Upper lobe of left lung (tissue), 6 donors: ENCODE results near the gene TASL. TPM values are rescaled to one million over a fixed set of nuclear protein-coding genes. Genes with fewer than 3 reads are reported as not detected.

Experiments used
- ATAC-seq, 2 donors: fragments of 200-7000 bp; cut with Tn5 transposase; one replicate each; pipeline ENCODE4 v1.9.1; 2022; ENCODE audit warnings: mild to moderate bottlenecking in 2 of 2, moderate library complexity in 2 of 2; ENCODE audit not compliant: low FRiP score in 2 of 2
- DNase-seq, 2 donors: peaks; one replicate each; pipeline ENCODE4 v3.0.0-alpha.2; 2019 to 2020
- H3K27ac ChIP-seq, 4 donors: fragments of 200-600 bp; sonication (generic); one replicate each; pipeline ENCODE4 v1.5.1; 2016 to 2019
- H3K27me3 ChIP-seq, 4 donors: fragments of 200-600 bp; sonication (generic); one replicate each; pipeline ENCODE4 v1.5.1; 2017 to 2019
- H3K36me3 ChIP-seq, 4 donors: fragments of 200-600 bp; sonication (generic); one replicate each; pipeline ENCODE4 v1.5.1; 2016 to 2019
- H3K4me1 ChIP-seq, 4 donors: fragments of 200-600 bp; sonication (generic); one replicate each; pipeline ENCODE4 v1.5.1; 2018 to 2019
- H3K4me3 ChIP-seq, 4 donors: fragments of 200-600 bp; sonication (generic); one replicate each; pipeline ENCODE4 v1.5.1; 2017 to 2019; ENCODE audit warnings: mild to moderate bottlenecking in 2 of 4, moderate library complexity in 1 of 4
- H3K9me3 ChIP-seq, 4 donors: fragments of 200-600 bp; sonication (generic); one replicate each; pipeline ENCODE4 v1.5.1; 2018 to 2019
- CTCF ChIP-seq, 6 experiments: fragments of 450-650 bp in 4 of 6; fragments of 200-600 bp in 2 of 6; sonication (generic) in 2 of 6; IDR thresholded peaks; one replicate each; pipeline ENCODE4 v1.5.1; 2016 to 2019; ENCODE audit warnings: antibody characterized with exemption in 6 of 6
- EP300 ChIP-seq, 4 donors: sonication (generic); formaldehyde crosslinking; IDR thresholded peaks; one replicate each; pipeline ENCODE4 v1.5.1; 2017; ENCODE audit warnings: antibody characterized with exemption in 4 of 4, control low read depth in 2 of 4
- POLR2A ChIP-seq, 4 donors: fragments of 450-650 bp; IDR thresholded peaks; one replicate each; pipeline ENCODE4 v1.5.1; 2016 to 2017; ENCODE audit warnings: antibody characterized with exemption in 4 of 4, mild to moderate bottlenecking in 2 of 4
- POLR2AphosphoS5 ChIP-seq, 2 donors: sonication (generic); formaldehyde crosslinking; IDR thresholded peaks; one replicate each; pipeline ENCODE4 v1.5.1; 2017; ENCODE audit warnings: antibody characterized with exemption in 2 of 2
- WGBS, 2 donors: methylation state at CpG; one replicate each; pipeline ENCODE4 v1.1.5; 2017 to 2018; 5-methylcytosine and 5-hydroxymethylcytosine counted together
- total RNA-seq, 6 donors: library from RNA; depleted of rRNA in 4 of 6; stranded (reverse); fragments of >200 nt in 4 of 6; gene quantifications; one replicate each; pipeline versions ENCODE4 v1.1.0 to v1.2.1, GENCODE V29; 2016 to 2021
- donor health status: DM: no; HTN: no; CAD: no; lungs with moderate emphysema.
- donor health status: DM: no; HTN: yes; CAD: no; lungs with severe emphysema.

The TASL gene
- total RNA-seq, 6 donors from 2014 or later = 1.2 to 7.2 (median 5.0) TPM

- no peak for DNase-seq
- H3K36me3 ChIP-seq = no peaks in the 10 kb centered on the region
- no peaks in the 10 kb centered on the region for H3K4me1 ChIP-seq
- peak overlapping the region in 2 of 4 donors; percentile 8 to 25 for H3K4me3 ChIP-seq
- no peaks in the 10 kb centered on the region for H3K9me3 ChIP-seq
- H3K27me3 ChIP-seq = no peaks in the 10 kb centered on the region
- peak overlapping the region; percentile 49 to 75 (median 70) for H3K27ac ChIP-seq
- no peak for TF ChIP-seq EP300 (IDR thresholded peaks at IDR 0.05)
- WGBS, 2 donors = 60 to 70% methylated on average over 7 to 8 of the region's 8 CpGs
- no peak for ATAC-seq
These were observed 685 bp downstream of the TASL start for GRCh38 chrX:30576881-30577280.

DNA sequence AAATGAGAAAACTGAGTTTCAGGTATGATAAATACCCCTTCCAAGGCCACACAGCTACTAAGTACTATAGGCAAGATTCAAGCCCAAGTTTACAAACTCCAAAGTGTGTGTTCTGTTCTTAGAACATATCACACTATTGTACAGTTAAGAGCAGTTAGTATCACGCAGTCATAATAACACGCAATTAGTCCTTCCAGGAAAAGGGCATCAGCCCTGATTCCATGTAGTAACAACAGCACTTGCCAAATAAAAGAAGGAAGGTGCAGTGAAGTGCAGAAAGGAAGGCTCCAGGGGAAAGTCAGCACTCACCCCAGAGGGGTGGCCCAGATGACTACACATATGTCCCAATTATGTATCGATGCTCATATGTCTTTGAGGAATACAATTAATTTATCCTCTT is 4.4 kb downstream of the TASL start:
- no peaks in the 10 kb centered on the region for H3K4me1 ChIP-seq
- no peaks in the 10 kb centered on the region for H3K27me3 ChIP-seq
- H3K27ac ChIP-seq = no peak overlapping the region
- H3K9me3 ChIP-seq = no peaks in the 10 kb centered on the region
- WGBS, 2 donors = 60 to 64% methylated on average over 3 of the region's 3 CpGs
- no peak overlapping the region for H3K4me3 ChIP-seq
- DNase-seq (no peak), ATAC-seq (no peak)
- TF ChIP-seq EP300 (IDR thresholded peaks at IDR 0.05) = no peak
- no peak for TF ChIP-seq CTCF (IDR thresholded peaks at IDR 0.05)
- TF ChIP-seq POLR2AphosphoS5 (IDR thresholded peaks at IDR 0.05) = no peak
- TF ChIP-seq POLR2A (IDR thresholded peaks at IDR 0.05) = no peak
- no peaks in the 10 kb centered on the region for H3K36me3 ChIP-seq

- no peaks in the 10 kb centered on the region for H3K36me3 ChIP-seq
- H3K27me3 ChIP-seq = no peaks in the 10 kb centered on the region
- ATAC-seq = no peak
- no peak overlapping the region for H3K27ac ChIP-seq
- TF ChIP-seq CTCF (IDR thresholded peaks at IDR 0.05) (no peak), POLR2AphosphoS5 (IDR thresholded peaks at IDR 0.05) (no peak), EP300 (IDR thresholded peaks at IDR 0.05) (no peak), POLR2A (IDR thresholded peaks at IDR 0.05) (no peak)
- no peaks in the 10 kb centered on the region for H3K9me3 ChIP-seq
- 50 to 70% methylated on average over 4 of the region's 4 CpGs for WGBS, 2 donors
- H3K4me3 ChIP-seq = no peak overlapping the region
- H3K4me1 ChIP-seq = no peaks in the 10 kb centered on the region
- no peak for DNase-seq
These were observed 4.9 kb downstream of the TASL start for GRCh38 chrX:30572678-30573077.

DNA sequence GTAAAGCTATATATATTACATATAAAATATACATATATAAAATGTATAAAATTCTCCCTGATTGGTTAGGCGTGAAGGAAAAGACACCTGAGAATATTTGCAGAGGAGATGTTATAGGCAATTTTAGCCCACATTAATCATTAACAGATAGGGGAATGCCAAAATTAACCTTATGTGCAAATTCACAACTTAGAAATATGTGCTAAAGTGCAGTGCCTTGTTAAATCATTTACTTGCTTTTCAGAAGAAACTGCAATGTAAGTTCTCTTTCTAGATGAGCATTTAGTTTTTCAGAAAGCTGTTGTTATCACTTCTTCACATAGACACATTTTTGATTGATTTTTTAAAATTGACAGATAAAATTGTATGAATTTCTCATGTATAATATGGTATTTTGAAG is 5.6 kb downstream of the TASL start:
- Histone ChIP-seq H3K27me3 (no peaks in the 10 kb centered on the region), H3K36me3 (no peaks in the 10 kb centered on the region), H3K4me1 (no peaks in the 10 kb centered on the region), H3K27ac (no peak overlapping the region), H3K4me3 (no peak overlapping the region), H3K9me3 (no peaks in the 10 kb centered on the region)
- WGBS, 2 donors = 30 to 63% methylated on average over 1 of the region's 1 CpG
- DNase-seq (no peak), ATAC-seq (no peak)
- TF ChIP-seq CTCF (IDR thresholded peaks at IDR 0.05) = no peak
- no peak for TF ChIP-seq EP300 (IDR thresholded peaks at IDR 0.05)
- no peak for TF ChIP-seq POLR2AphosphoS5 (IDR thresholded peaks at IDR 0.05)
- TF ChIP-seq POLR2A (IDR thresholded peaks at IDR 0.05) = no peak

GRCh38 chrX:30570505-30570904 is 7.1 kb downstream of the TASL start:
- no peak for DNase-seq
- ATAC-seq = no peak

More at GRCh38 chrX:30570505-30570904, 7.1 kb downstream of the TASL start:
- TF ChIP-seq EP300 (IDR thresholded peaks at IDR 0.05) = no peak
- TF ChIP-seq POLR2AphosphoS5 (IDR thresholded peaks at IDR 0.05) = no peak
- TF ChIP-seq CTCF (IDR thresholded peaks at IDR 0.05) = peak; percentile 21 to 58 (median 42)
- H3K27ac ChIP-seq = no peak overlapping the region
- H3K36me3 ChIP-seq = no peaks in the 10 kb centered on the region
- H3K4me1 ChIP-seq = no peaks in the 10 kb centered on the region
- no peak overlapping the region for H3K4me3 ChIP-seq
- WGBS, 2 donors = 76 to 83% methylated on average over 1 of the region's 1 CpG
- H3K27me3 ChIP-seq = no peaks in the 10 kb centered on the region
- no peaks in the 10 kb centered on the region for H3K9me3 ChIP-seq
